ENCODE measurements around the gene UBR2. TPM values are rescaled to one million over a fixed set of nuclear protein-coding genes. Genes with fewer than 3 reads are reported as not detected.
A peak's percentile ranks its signal among the peaks of the same experiment; 100 is the strongest.

UBR2 gene
- total and polyA plus RNA-seq, 9 of the 15 experiments (the other 6 are each of a cell fraction or from before 2014, with no cell fraction given), result 9.1 to 38.9 (median 23.4) TPM

DNA sequence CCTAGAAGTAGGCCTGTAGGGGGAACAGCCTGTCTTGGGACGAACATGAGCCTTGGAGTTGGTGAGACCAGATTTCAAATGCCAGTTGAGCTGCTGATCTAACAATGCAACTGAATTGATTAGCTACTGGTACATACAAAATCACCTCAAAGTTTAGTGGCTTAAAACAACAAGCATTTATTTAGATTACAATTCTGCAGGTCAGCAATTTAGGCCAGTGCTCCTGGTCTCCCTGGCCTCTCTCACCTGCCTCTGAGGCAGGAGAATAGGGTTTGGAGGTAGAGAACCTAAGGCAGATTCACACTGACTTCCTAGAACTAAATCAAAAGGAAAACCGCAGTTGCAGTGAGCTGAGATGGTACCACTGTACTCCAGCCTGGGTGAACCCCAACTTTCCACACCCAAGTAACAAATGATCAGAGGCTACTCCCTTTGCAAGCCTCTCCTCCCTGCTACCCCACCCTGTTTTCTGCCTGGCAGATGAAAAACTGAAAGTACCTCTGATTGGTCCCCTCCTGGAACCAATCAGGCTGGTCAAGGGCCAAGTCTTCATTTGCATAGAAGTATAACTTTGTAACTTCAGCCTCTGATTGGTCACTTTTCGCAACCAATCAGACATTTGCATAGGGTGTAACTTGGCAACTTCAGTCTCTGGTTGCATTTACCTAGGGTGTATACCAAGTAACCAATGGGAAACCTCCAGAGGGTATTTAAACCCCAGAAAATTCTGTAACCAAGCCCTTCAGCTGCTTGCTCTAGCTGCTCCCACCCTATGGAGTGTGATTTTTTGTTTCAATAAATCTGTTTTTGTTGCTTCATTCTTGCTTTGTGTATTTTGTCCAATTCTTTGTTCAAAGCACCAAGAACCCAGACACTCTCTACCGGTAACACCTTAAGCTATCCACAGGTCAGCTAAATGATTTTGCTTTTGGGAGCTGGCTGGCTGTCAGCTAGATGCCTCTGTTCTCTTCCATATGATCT lies 8.1 kb upstream of the UBR2 start:
- Histone ChIP-seq H3K27me3 (ENCODE audit: control insufficient read depth in 2 of 2, insufficient read depth in 2 of 2, low read length in 2 of 2) (no peaks in the 10 kb centered on the region), H3K79me2 (ENCODE audit: control insufficient read depth, insufficient read depth, low read length) (no peaks in the 10 kb centered on the region), H3K27ac (ENCODE audit: extremely low read depth, low read depth, low read length) (no peak overlapping the region), H3K9me3 (replicated peaks; ENCODE audit: control insufficient read depth, insufficient read depth, low read depth, low read length) (no peaks in the 10 kb centered on the region), H3K9me1 (ENCODE audit: control insufficient read depth, insufficient read depth, low read length) (no peaks in the 10 kb centered on the region), H3K4me3 (no peak overlapping the region), H4K20me1 (replicated peaks; ENCODE audit: control insufficient read depth, insufficient read depth, low read length) (no peaks in the 10 kb centered on the region), H2AFZ (ENCODE audit: low read depth, low read length) (peak overlapping the region; percentile 76), H3K9ac (ENCODE audit: insufficient read depth in 1 of 2, low read depth in 2 of 2, low read length in 2 of 2) (no peak overlapping the region), H3K36me3 (ENCODE audit: control insufficient read depth, insufficient read depth, low read length) (no peaks in the 10 kb centered on the region), H3K4me1 (replicated peaks in 1 of 2; ENCODE audit: control insufficient read depth in 2 of 2, insufficient read depth in 2 of 2, low read length in 2 of 2) (peaks cover 4 to 5% of the 10 kb centered on the region in 2 experiments; a peak in 3 of 5 replicates), H3K4me2 (ENCODE audit: insufficient read depth, low read length) (no peak overlapping the region; the same call in 1 of the 2 replicates)
- ChIA-PET POLR2A (interaction anchor here (0.6 to 0.7 kb wide), 2 partner anchors 115 to 191 kb away, joined by 3 read pairs; no protein-coding TSS in a partner anchor), CTCF (ENCODE audit: low intra/inter-chr PET ratio) (no interaction called here)
- DNase-seq (ENCODE audit: extremely low read depth in 1 of 4, low spot score in 3 of 4), result peak in 2 of 4 experiments; percentile 54 to 65
- peak; percentile 96 for ATAC-seq
- in situ Hi-C loops (cut with MboI), result no loop called here
- FAIRE-seq, result peak; percentile 26
- intact Hi-C loops (cut with micrococcal nuclease), result no loop called here
- no TSS peak for BruUV-seq (replicated peaks)
- WGBS (ENCODE audit: insufficient coverage, low coverage, missing lambda C conversion rate), result 35% methylated on average over 4 of the region's 4 CpGs
- TF ChIP-seq ZNF316 (IDR thresholded peaks at IDR 0.05), result peak; percentile 83
- TF ChIP-seq NFYB (IDR thresholded peaks at IDR 0.05; ENCODE audit: extremely low read depth, insufficient read length), result peak; percentile 34
- TF ChIP-seq ZKSCAN8 (CRISPR knock-in tag; IDR thresholded peaks at IDR 0.05), result no peak
- TF ChIP-seq CREB5 (CRISPR knock-in tag; IDR thresholded peaks at IDR 0.05), result no peak
- peak; percentile 12 for TF ChIP-seq RBM25 (IDR thresholded peaks at IDR 0.05; ENCODE audit: low read depth, low read length, severe bottlenecking)
- TF ChIP-seq RUNX1 (IDR thresholded peaks at IDR 0.05; ENCODE audit: low read depth), result no peak
- TF ChIP-seq ZNF449 (CRISPR knock-in tag; IDR thresholded peaks at IDR 0.05), result no peak
- TF ChIP-seq C11orf30 (IDR thresholded peaks at IDR 0.05; ENCODE audit: low read depth), result peak; percentile 87
- peak; percentile 84 for TF ChIP-seq MAFG (tag; conservative IDR thresholded peaks at IDR 0.05)
- TF ChIP-seq, protein P1, sequence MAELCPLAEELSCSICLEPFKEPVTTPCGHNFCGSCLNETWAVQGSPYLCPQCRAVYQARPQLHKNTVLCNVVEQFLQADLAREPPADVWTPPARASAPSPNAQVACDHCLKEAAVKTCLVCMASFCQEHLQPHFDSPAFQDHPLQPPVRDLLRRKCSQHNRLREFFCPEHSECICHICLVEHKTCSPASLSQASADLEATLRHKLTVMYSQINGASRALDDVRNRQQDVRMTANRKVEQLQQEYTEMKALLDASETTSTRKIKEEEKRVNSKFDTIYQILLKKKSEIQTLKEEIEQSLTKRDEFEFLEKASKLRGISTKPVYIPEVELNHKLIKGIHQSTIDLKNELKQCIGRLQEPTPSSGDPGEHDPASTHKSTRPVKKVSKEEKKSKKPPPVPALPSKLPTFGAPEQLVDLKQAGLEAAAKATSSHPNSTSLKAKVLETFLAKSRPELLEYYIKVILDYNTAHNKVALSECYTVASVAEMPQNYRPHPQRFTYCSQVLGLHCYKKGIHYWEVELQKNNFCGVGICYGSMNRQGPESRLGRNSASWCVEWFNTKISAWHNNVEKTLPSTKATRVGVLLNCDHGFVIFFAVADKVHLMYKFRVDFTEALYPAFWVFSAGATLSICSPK (IDR thresholded peaks at IDR 0.05; ENCODE audit: borderline replicate concordance), result no peak
- no peak for TF ChIP-seq MCM3 (IDR thresholded peaks at IDR 0.05)
- no peak for TF ChIP-seq POU5F1 (IDR thresholded peaks at IDR 0.05; ENCODE audit: borderline replicate concordance, low read depth, low read length, partially characterized antibody)
- no peak for TF ChIP-seq NELFE (IDR thresholded peaks at IDR 0.05; ENCODE audit: insufficient read depth, insufficient read length)
- no peak for TF ChIP-seq RBM14 (IDR thresholded peaks at IDR 0.05; ENCODE audit: borderline replicate concordance, insufficient read depth, low read depth, low read length)
- TF ChIP-seq HDAC6 (IDR thresholded peaks at IDR 0.05; ENCODE audit: low read depth, low read length), result no peak
- no peak for TF ChIP-seq ETV5 (CRISPR knock-in tag; IDR thresholded peaks at IDR 0.05; ENCODE audit: low read depth)
- TF ChIP-seq ZNF785 (CRISPR knock-in tag; IDR thresholded peaks at IDR 0.05), result no peak
- TF ChIP-seq YBX1 (IDR thresholded peaks at IDR 0.05), result no peak
